Activated CD4-positive, alpha-beta T cell treated with anti-CD3 and anti-CD28 coated beads for 36 hours (primary cell): ENCODE measurements around the gene CYP4F2. TPM values are rescaled to one million over a fixed set of nuclear protein-coding genes. Genes with fewer than 3 reads are reported as not detected.
"Not testable (repeated sequence)": the region's sequence is repeated elsewhere in the genome, so short reads cannot be mapped to it uniquely, and the experiment has no call there.

ENCODE experiments used
- ATAC-seq: fragments of 200-7000 bp; cut with Tn5 transposase; one replicate; pipeline ENCODE4 v1.10.0; 2021; ENCODE audit warnings: mild to moderate bottlenecking, moderate library complexity
- CTCF ChIA-PET: fragments of 350-600 bp; sonication (Branson Sonifier 250); formaldehyde crosslinking; loops from one replicate; lab custom pipeline; 2021; ENCODE audit warnings: antibody characterized with exemption; lab: Charles Lee
- POLR2A ChIA-PET: fragments of 350-600 bp; sonication (Branson Sonifier 250); formaldehyde crosslinking; loops from one replicate; lab custom pipeline; 2021; ENCODE audit warnings: antibody characterized with exemption, inconsistent platforms; lab: Charles Lee
- DNase-seq: peaks from one replicate; pipeline ENCODE4 v3.0.0-alpha.2; 2020
- H3K27ac Mint-ChIP-seq: one replicate; pipeline ENCODE4 v1.8.0; 2021; ENCODE audit warnings: mixed read lengths
- H3K27me3 Mint-ChIP-seq: one replicate; pipeline ENCODE4 v1.8.0; 2021; ENCODE audit warnings: mixed read lengths
- H3K36me3 Mint-ChIP-seq: one replicate; pipeline ENCODE4 v1.8.0; 2021; ENCODE audit warnings: low read depth, mixed read lengths
- H3K4me1 Mint-ChIP-seq: one replicate; pipeline ENCODE4 v1.8.0; 2021; ENCODE audit warnings: mixed read lengths
- H3K4me3 Mint-ChIP-seq: one replicate; pipeline ENCODE4 v1.8.0; 2021; ENCODE audit warnings: mild to moderate bottlenecking, moderate library complexity, mixed read lengths
- H3K9me3 Mint-ChIP-seq: one replicate; pipeline ENCODE4 v1.8.0; 2021; ENCODE audit warnings: low read depth, mixed read lengths
- intact Hi-C, 2 experiments: fragments of 100-400 bp; cut with DNase I in 1 of 2; cut with micrococcal nuclease in 1 of 2; formaldehyde crosslinking; loops; one replicate each; pipeline versions ENCODE4 v1.14.2 to v1.15.1; 2022 to 2024; cut with DNase I, micrococcal nuclease
- total RNA-seq, 2 experiments: library from RNA; stranded (reverse); gene quantifications; one replicate each; pipeline ENCODE4 v1.2.3, GENCODE V29; 2021

CYP4F2 gene
- total RNA-seq, 2 experiments from 2014 or later = not detected

DNA sequence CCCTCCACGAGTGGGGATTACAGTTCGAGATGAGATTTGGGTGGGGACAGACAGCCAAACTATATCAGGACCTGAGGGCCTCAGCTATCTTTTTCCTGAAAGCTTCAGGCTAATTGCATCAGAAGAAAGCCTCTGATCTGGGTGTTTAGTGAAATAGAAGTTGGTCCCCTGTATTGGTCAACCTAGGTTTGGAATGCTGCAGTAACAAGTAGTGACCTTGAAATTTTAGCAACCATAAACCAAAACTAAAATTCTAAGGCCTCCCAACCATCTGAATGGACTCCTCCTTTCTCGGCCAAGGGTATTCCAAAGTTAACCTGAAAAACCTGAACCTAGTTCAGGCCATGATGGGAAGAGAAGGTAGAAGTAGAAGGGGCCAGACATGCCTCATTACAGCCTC, 47.5 kb downstream of the CYP4F2 start:
- no peak overlapping the region for H3K27ac Mint-ChIP-seq
- no peak overlapping the region for H3K4me3 Mint-ChIP-seq
- H3K27me3 Mint-ChIP-seq = no peaks in the 10 kb centered on the region
- H3K9me3 Mint-ChIP-seq = no peaks in the 10 kb centered on the region
- POLR2A ChIA-PET = no interaction called here
- CTCF ChIA-PET = no interaction called here
- no peaks in the 10 kb centered on the region for H3K36me3 Mint-ChIP-seq
- intact Hi-C loops = no loop called here
- no peak for DNase-seq
- no peak for ATAC-seq
- peaks cover under 1% of the 10 kb centered on the region for H3K4me1 Mint-ChIP-seq

DNA sequence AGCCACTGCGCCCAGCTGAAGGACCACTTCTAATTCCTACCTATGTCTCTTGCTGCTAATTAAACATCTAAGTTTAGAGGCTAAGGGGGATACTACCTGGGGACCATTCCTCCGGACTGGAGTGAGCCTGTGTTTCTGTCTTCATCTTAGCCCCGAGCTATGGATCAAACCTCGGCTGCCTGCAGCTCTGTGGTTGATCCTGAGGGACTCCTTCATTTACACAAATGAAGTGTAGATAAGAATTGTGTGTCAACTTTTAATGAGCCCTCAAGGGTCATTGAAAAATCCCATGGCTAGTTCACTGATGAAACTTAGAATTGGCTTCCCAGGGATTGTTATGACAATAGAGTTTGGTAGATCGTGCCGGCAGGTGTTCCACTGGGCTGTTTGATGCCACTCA, 51.0 kb downstream of the CYP4F2 start:
- ATAC-seq (no peak), DNase-seq (no peak)
- H3K27me3 Mint-ChIP-seq = no peaks in the 10 kb centered on the region
- H3K9me3 Mint-ChIP-seq = no peaks in the 10 kb centered on the region
- H3K4me1 Mint-ChIP-seq = peaks cover 21% of the 10 kb centered on the region
- no peak overlapping the region for H3K4me3 Mint-ChIP-seq
- no peaks in the 10 kb centered on the region for H3K36me3 Mint-ChIP-seq
- intact Hi-C loops = no loop called here
- ChIA-PET POLR2A (no interaction called here), CTCF (interaction anchor here (0.5 to 0.6 kb wide), 2 partner anchors 112 to 400 kb away, joined by 3 read pairs; no protein-coding TSS in a partner anchor)
- H3K27ac Mint-ChIP-seq = no peak overlapping the region

DNA sequence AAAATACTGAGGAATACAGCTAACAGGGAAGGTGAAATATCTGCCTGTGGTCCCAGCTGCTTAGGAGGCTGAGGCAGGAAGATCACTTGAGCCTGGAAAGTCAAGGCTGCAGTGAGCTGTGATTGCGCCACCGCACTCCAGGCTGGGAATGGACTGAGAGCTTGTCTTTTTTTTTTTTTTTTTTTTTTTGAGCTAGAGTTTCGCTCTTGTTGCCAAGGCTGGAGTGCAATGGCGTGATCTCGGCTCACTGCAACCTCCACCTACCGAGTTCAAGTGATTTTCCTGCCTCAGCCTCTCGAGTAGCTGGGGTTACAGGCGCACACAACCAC, 54.0 kb downstream of the CYP4F2 start:
- POLR2A ChIA-PET, ATAC-seq, H3K4me3 Mint-ChIP-seq, H3K36me3 Mint-ChIP-seq, H3K9me3 Mint-ChIP-seq, DNase-seq, intact Hi-C loops, H3K27me3 Mint-ChIP-seq: not testable (repeated sequence)
- H3K27ac Mint-ChIP-seq = peak overlapping the region; percentile 22
- CTCF ChIA-PET = interaction anchor here (0.6 to 1.3 kb wide), 3 partner anchors 13 to 333 kb away, joined by 3 to 4 read pairs (median 4); no protein-coding TSS in a partner anchor
- H3K4me1 Mint-ChIP-seq = peaks cover 21% of the 10 kb centered on the region

DNA sequence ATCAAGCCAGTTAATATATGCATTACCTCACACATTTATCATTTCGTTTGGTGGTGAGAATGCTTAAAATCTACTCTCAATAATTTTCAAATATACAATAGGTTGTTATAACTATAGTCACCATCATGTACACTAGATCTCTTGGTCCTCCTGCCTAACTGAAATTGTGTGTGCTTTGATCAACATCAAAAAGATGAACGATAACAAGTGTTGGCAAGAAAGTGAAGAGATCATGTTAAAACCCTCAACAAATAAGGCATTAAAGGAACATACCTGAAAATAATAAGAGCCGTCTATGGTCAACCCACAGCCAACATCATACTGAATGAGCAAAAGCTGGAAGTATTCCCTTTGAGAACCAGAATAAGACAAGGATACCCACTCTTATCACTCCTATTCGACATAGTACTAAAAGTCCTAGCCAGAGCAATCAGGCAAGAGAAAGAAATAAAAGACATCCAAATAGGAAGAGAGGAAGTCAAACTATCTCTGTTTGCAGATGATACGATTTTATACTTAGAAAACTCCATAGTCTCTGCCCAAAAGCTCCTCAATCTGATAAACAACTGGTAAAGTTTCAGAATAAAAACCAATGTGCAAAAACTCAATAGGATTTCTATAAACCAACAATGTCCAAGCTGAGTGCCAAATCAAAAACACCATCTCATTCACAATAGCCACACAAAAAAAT, 54.5 kb downstream of the CYP4F2 start:
- peak overlapping the region; percentile 22 for H3K27ac Mint-ChIP-seq
- DNase-seq (no peak), ATAC-seq (no peak)
- ChIA-PET POLR2A (no interaction called here), CTCF (interaction anchor here (0.6 to 1.3 kb wide), 3 partner anchors 13 to 334 kb away, joined by 3 to 4 read pairs (median 4); no protein-coding TSS in a partner anchor)
- H3K36me3 Mint-ChIP-seq = no peaks in the 10 kb centered on the region
- H3K27me3 Mint-ChIP-seq = no peaks in the 10 kb centered on the region
- no peak overlapping the region for H3K4me3 Mint-ChIP-seq
- peaks cover 21% of the 10 kb centered on the region for H3K4me1 Mint-ChIP-seq
- H3K9me3 Mint-ChIP-seq = no peaks in the 10 kb centered on the region
- intact Hi-C loops = no loop called here

DNA sequence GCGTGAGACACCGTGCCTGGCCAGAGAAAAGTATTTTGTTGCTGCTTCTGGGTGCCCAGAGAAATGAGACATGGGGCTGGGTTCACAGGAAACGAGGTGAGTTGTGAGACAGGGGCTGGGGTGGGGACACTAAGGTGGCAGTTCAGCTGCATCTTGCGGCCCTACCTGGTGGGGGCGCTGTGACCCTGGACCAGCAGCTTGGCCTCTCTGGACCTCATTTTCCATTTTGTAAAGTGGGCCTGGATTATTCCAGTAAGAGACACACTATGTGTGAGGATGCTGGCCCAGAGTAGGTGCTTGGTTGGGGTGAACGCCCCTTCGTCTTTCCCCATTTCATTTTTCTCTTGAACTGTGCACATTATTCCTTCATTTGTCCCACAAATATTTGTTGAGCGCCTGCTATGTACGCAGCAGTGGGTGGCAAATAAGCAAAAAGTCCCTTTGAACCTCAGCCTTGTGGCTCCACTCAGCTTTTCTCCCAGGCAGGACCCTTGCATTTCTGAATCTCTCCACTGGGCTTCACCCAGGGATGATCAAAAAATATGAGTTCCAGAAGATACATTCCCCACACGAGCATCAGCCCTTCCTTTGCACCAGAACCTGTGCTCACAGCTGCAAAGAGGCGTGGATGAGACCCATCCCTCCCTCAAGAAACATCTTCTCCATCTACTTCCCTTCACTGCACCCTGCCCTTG, 55.9 kb downstream of the CYP4F2 start:
- no peak overlapping the region for H3K27ac Mint-ChIP-seq
- ATAC-seq = no peak
- CTCF ChIA-PET = no interaction called here
- no peaks in the 10 kb centered on the region for H3K9me3 Mint-ChIP-seq
- H3K36me3 Mint-ChIP-seq = no peaks in the 10 kb centered on the region
- H3K27me3 Mint-ChIP-seq = no peaks in the 10 kb centered on the region
- peaks cover 27% of the 10 kb centered on the region for H3K4me1 Mint-ChIP-seq
- POLR2A ChIA-PET = no interaction called here
- peak; percentile 48 for DNase-seq
- no peak overlapping the region for H3K4me3 Mint-ChIP-seq
- intact Hi-C loops = no loop called here

DNA sequence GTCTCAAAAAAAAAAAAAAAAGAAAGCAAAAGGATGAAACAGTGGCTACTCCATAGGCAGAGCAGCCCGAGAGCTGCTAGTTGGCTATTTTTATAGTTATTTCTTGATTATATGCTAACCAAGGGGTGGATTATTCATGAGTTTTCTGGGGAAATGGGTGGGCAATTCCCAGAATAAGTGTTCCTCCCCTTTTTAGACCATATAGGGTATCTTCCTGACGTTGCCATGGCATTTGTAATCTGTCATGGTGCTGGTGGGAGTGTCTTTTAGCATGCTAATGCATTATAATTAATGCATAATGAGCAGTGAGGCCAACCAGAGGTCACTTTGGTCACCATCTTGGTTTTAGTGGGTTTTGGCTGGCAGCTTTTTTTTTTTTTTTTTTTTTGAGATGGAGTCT, 57.0 kb downstream of the CYP4F2 start:
- ChIA-PET CTCF (interaction anchor here (0.7 kb wide), 1 partner anchor 407 kb away, joined by 3 read pairs; no protein-coding TSS in a partner anchor), POLR2A (no interaction called here)
- ATAC-seq = no peak
- peaks cover 33% of the 10 kb centered on the region for H3K4me1 Mint-ChIP-seq
- H3K27ac Mint-ChIP-seq = no peak overlapping the region
- no peak for DNase-seq
- H3K9me3 Mint-ChIP-seq = no peaks in the 10 kb centered on the region
- intact Hi-C loops = no loop called here
- H3K27me3 Mint-ChIP-seq = no peaks in the 10 kb centered on the region
- H3K36me3 Mint-ChIP-seq = no peaks in the 10 kb centered on the region
- H3K4me3 Mint-ChIP-seq = no peak overlapping the region

DNA sequence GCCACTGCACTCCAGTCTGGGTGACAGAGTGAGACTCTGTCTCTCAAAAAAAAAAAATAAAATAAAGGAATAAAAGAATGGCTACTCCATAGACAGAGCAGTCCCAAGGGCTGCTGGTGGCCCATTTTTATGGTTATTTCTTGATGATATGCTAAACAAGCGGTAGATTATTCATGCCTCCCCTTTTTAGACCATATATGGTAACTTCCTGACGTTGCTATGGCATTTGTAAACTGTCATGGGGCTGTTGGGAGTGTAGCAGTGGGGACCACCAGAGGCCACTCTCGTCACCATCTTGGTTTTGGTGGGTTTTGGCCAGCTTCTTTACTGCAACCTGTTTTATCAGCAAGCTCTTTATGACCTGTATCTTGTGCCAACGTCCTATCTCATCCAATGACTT, 58.0 kb downstream of the CYP4F2 start:
- POLR2A ChIA-PET, CTCF ChIA-PET, ATAC-seq, DNase-seq, H3K9me3 Mint-ChIP-seq, H3K27me3 Mint-ChIP-seq, H3K4me3 Mint-ChIP-seq, H3K27ac Mint-ChIP-seq, H3K36me3 Mint-ChIP-seq: not testable (repeated sequence)
- intact Hi-C loops = loop anchor here (5.0 to 10.0 kb wide), 3 partner anchors 345 to 1427 kb away; partner anchors contain the start of genes BABAM1 (in 1 of the 2), BRD4 (in 1 of the 2) and FAM32A (in 1 of the 2)
- peaks cover 30% of the 10 kb centered on the region for H3K4me1 Mint-ChIP-seq

DNA sequence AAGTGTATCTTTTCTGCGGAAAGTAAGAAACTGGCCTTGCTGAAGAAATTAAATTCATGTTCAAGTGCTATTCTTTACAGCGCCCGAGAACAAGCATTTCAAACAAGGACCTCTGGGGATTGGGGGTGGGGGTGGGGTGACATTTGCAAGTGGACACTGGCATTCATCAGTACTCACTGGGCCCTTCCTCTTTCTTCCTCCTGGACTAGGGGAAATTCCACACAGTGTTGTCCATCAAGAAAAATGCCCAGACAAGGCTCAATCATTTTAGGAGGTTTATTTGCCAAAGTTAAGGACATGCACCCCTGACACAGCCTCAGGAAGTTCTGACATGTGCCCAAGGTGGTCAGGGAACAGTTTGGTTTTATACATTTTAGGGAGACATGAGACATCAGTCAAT, 59.5 kb downstream of the CYP4F2 start:
- Mint-ChIP-seq H3K4me3 (no peak overlapping the region), H3K27me3 (no peaks in the 10 kb centered on the region), H3K36me3 (no peaks in the 10 kb centered on the region), H3K27ac (no peak overlapping the region), H3K9me3 (no peaks in the 10 kb centered on the region), H3K4me1 (peaks cover 20% of the 10 kb centered on the region)
- intact Hi-C loops = loop anchor here (5.0 to 10.0 kb wide), 3 partner anchors 346 to 1429 kb away; partner anchors contain the start of genes BABAM1 (in 1 of the 2), BRD4 (in 1 of the 2) and FAM32A (in 1 of the 2)
- CTCF ChIA-PET = no interaction called here
- POLR2A ChIA-PET = no interaction called here
- no peak for DNase-seq
- ATAC-seq = no peak

DNA sequence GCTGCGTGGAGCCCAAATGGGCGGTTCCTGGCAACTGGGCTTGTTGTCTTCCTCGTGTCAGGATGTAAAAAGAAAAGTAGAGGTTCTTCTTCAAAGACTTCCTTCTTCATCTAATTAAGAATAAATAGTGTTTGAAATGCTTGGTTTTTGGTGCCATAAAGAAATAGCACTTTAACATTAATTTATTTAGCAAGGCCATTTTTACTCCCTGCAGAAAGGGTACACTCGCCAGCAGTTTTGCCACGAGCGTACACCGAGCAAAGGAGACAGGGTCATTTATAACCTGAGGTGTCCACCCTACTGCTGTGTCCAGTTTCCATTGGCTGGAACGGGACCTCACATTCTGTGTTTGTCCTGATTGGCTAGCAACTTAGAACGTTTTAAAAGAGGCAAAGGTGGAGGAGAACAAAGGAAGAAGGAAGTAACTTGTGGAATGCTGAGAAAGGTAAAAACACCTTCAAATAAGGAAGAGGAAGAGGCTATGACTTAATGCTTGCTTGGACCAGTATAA, 60.6 kb downstream of the CYP4F2 start:
- Mint-ChIP-seq H3K36me3 (no peaks in the 10 kb centered on the region), H3K4me3 (peak overlapping the region; percentile 85), H3K9me3 (no peaks in the 10 kb centered on the region), H3K4me1 (peaks cover 15% of the 10 kb centered on the region), H3K27ac (peak overlapping the region; percentile 98), H3K27me3 (no peaks in the 10 kb centered on the region)
- ChIA-PET CTCF (interaction anchor here (0.7 kb wide), 1 partner anchor 235 kb away, joined by 3 read pairs; no protein-coding TSS in a partner anchor), POLR2A (interaction anchor here (0.7 to 1.0 kb wide), 4 partner anchors 241 to 374 kb away, joined by 3 to 4 read pairs (median 3); no protein-coding TSS in a partner anchor)
- intact Hi-C loops = loop anchor here (1.0 to 10.0 kb wide), 14 partner anchors 164 to 1430 kb away; partner anchors contain the start of genes AKAP8 (in 1 of the 2), AP1M1 (in 1 of the 2), BABAM1 (in 1 of the 2) and BRD4 (in 1 of the 2)
- no peak for ATAC-seq
- DNase-seq = no peak

DNA sequence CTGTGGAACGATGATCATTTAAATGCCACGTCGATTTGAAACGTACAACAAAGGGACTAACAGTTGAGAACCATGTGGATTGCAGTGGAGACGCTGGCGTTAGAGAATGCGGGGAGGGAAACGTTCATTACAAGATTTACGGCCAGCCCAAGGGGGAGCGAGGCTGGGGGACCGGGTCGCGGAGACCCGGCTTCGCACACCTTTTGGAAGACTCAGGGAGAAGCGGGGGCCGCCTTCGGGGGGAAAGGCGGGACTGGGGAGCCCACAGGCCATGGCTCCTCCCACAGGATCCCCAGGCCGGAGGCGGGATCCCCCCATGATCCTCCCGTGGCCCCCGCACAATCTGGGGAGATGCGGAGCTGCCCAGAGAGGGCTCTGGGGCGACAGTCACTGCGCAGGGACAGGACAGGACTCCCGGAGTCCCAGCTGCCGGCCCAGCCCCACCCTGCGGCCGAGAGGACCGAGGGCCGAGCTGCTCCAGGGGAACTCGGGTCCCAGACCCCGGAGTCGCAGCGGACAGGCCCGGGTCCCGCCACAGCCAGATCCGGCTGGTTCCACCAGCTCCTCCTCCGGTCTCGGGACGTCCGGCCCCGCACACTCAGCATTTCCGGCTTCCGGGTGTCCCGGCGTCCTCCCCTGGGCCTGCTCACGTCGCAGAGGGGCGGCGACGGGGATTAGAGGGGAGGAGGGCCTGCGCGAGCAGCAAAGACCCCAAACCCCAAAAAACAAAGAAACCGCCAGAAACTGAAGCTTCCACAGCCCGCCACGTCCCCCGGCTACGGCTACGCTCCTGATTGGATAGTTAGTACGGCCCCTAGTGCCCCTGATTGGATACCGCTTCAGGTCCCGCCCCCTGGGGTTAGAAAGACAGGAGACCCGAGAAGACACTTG, 61.3 kb downstream of the CYP4F2 start:
- Mint-ChIP-seq H3K27ac (peak overlapping the region; percentile 98), H3K9me3 (no peaks in the 10 kb centered on the region), H3K36me3 (no peaks in the 10 kb centered on the region), H3K27me3 (no peaks in the 10 kb centered on the region), H3K4me3 (peak overlapping the region; percentile 85), H3K4me1 (peaks cover 15% of the 10 kb centered on the region)
- CTCF ChIA-PET = interaction anchor here (0.7 kb wide), 1 partner anchor 235 kb away, joined by 3 read pairs; no protein-coding TSS in a partner anchor
- ATAC-seq (peak; percentile 96), DNase-seq (peak; percentile 96)
- intact Hi-C loops = loop anchor here (1.0 to 10.0 kb wide), 17 partner anchors 164 to 1431 kb away; partner anchors contain the start of genes FAM32A (in 2 of the 2), AKAP8 (in 1 of the 2), AP1M1 (in 1 of the 2) and BABAM1 (in 1 of the 2)
- POLR2A ChIA-PET = interaction anchor here (0.6 to 1.0 kb wide), 6 partner anchors 18 to 373 kb away, joined by 3 to 4 read pairs (median 3); no protein-coding TSS in a partner anchor
